Tibial nerve (tissue), 4 donors: ENCODE results near the gene PUS7. TPM values are rescaled to one million over a fixed set of nuclear protein-coding genes. Genes with fewer than 3 reads are reported as not detected.
"Not testable (repeated sequence)": the region's sequence is repeated elsewhere in the genome, so short reads cannot be mapped to it uniquely, and the experiment has no call there.

ENCODE experiments used
- DNase-seq, 2 donors: peaks; one replicate each; pipeline ENCODE4 v3.0.0-alpha.2; 2019; ENCODE audit warnings: low spot score in 2 of 2
- H3K27ac ChIP-seq, 4 donors: fragments of 200-600 bp; sonication (generic) in 3 of 4; one replicate each; pipeline ENCODE4 v1.5.1; 2017 to 2019; ENCODE audit warnings: mild to moderate bottlenecking in 1 of 4
- H3K27me3 ChIP-seq, 2 donors: fragments of 200-600 bp; sonication (generic) in 1 of 2; one replicate each; pipeline versions ENCODE4 v1.5.1 to v1.6.0; 2017 to 2019
- H3K36me3 ChIP-seq, 3 donors: fragments of 200-600 bp; sonication (generic); one replicate each; pipeline ENCODE4 v1.5.1; 2018 to 2019
- H3K4me1 ChIP-seq, 4 donors: fragments of 200-600 bp; sonication (generic) in 3 of 4; one replicate each; pipeline ENCODE4 v1.5.1; 2017 to 2019
- H3K4me3 ChIP-seq, 4 donors: fragments of 200-600 bp; sonication (generic) in 3 of 4; one replicate each; pipeline ENCODE4 v1.5.1; 2017 to 2019; ENCODE audit warnings: mild to moderate bottlenecking in 1 of 4, moderate library complexity in 1 of 4
- H3K9me3 ChIP-seq, 4 donors: fragments of 200-600 bp; sonication (generic) in 3 of 4; one replicate each; pipeline ENCODE4 v1.5.1; 2017 to 2019
- CTCF ChIP-seq, 5 experiments: fragments of 200-600 bp in 3 of 5; fragments of 450-650 bp in 2 of 5; sonication (generic) in 3 of 5; IDR thresholded peaks; one replicate each; pipeline ENCODE4 v1.5.1; 2016 to 2019; ENCODE audit warnings: antibody characterized with exemption in 5 of 5, mild to moderate bottlenecking in 3 of 5, moderate library complexity in 2 of 5
- EP300 ChIP-seq, 2 donors: sonication (generic); formaldehyde crosslinking; IDR thresholded peaks; one replicate each; pipeline ENCODE4 v1.6.1; 2017; ENCODE audit warnings: antibody characterized with exemption in 2 of 2, mild to moderate bottlenecking in 1 of 2
- POLR2A ChIP-seq, 2 donors: fragments of 450-650 bp; IDR thresholded peaks; one replicate each; pipeline ENCODE4 v1.6.1; 2017; ENCODE audit warnings: antibody characterized with exemption in 2 of 2, mild to moderate bottlenecking in 2 of 2, moderate library complexity in 2 of 2
- WGBS, 2 donors: methylation state at CpG; one replicate each; pipeline ENCODE4 v1.1.5; 2018; 5-methylcytosine and 5-hydroxymethylcytosine counted together
- total RNA-seq, 4 donors: library from RNA; depleted of rRNA; stranded (reverse); fragments of >200 nt; gene quantifications; one replicate each; pipeline ENCODE4 v1.1.0, GENCODE V29; 2016

Gene PUS7
- total RNA-seq, 4 donors from 2014 or later, result 7.9 to 15.9 (median 15.4) TPM

GRCh38 chr7:105444342-105444987 lies 77.6 kb downstream of the PUS7 start:
- H3K27ac ChIP-seq, result no peak overlapping the region
- DNase-seq, result no peak
- WGBS, 2 donors, result 85 to 90% methylated on average over 4 of the region's 4 CpGs
- H3K4me3 ChIP-seq, result no peak overlapping the region
- H3K36me3 ChIP-seq, result no peaks in the 10 kb centered on the region
- H3K4me1 ChIP-seq, result peaks cover 0 to 8% (median under 1%) of the 10 kb centered on the region in 4 donors
- TF ChIP-seq POLR2A (IDR thresholded peaks at IDR 0.05), result no peak
- TF ChIP-seq CTCF (IDR thresholded peaks at IDR 0.05), result no peak
- TF ChIP-seq EP300 (IDR thresholded peaks at IDR 0.05), result no peak
- no peaks in the 10 kb centered on the region for H3K27me3 ChIP-seq
- H3K9me3 ChIP-seq, result no peaks in the 10 kb centered on the region

GRCh38 chr7:105442214-105442613 lies 79.9 kb downstream of the PUS7 start:
- 96 to 97% methylated on average over 9 of the region's 9 CpGs for WGBS, 2 donors
- H3K9me3 ChIP-seq, H3K27me3 ChIP-seq, H3K4me1 ChIP-seq, H3K36me3 ChIP-seq, DNase-seq, H3K4me3 ChIP-seq, H3K27ac ChIP-seq: not testable (repeated sequence)

- H3K36me3 ChIP-seq, result no peaks in the 10 kb centered on the region
- H3K27me3 ChIP-seq, result no peaks in the 10 kb centered on the region
- peaks cover 0 to 3% (median 0%) of the 10 kb centered on the region in 4 donors for H3K4me1 ChIP-seq
- WGBS, 2 donors, result 77 to 78% methylated on average over 9 of the region's 9 CpGs
- TF ChIP-seq CTCF (IDR thresholded peaks at IDR 0.05), result no peak
- TF ChIP-seq EP300 (IDR thresholded peaks at IDR 0.05), result no peak
- TF ChIP-seq POLR2A (IDR thresholded peaks at IDR 0.05), result no peak
- H3K9me3 ChIP-seq, result no peaks in the 10 kb centered on the region
- DNase-seq, result no peak
- H3K27ac ChIP-seq, result no peak overlapping the region
- H3K4me3 ChIP-seq, result no peak overlapping the region
These were observed 82.7 kb downstream of the PUS7 start for GRCh38 chr7:105439174-105439893.

GRCh38 chr7:105438847-105439173 lies 83.3 kb downstream of the PUS7 start:
- Histone ChIP-seq H3K27me3 (no peaks in the 10 kb centered on the region), H3K27ac (no peak overlapping the region), H3K4me3 (no peak overlapping the region), H3K4me1 (peaks cover 0 to 3% (median 0%) of the 10 kb centered on the region in 4 donors), H3K36me3 (no peaks in the 10 kb centered on the region), H3K9me3 (no peaks in the 10 kb centered on the region)
- WGBS, 2 donors, result 77 to 82% methylated on average over 5 of the region's 5 CpGs
- TF ChIP-seq EP300 (IDR thresholded peaks at IDR 0.05) (no peak), POLR2A (IDR thresholded peaks at IDR 0.05) (no peak), CTCF (IDR thresholded peaks at IDR 0.05) (no peak)
- DNase-seq, result no peak

- Histone ChIP-seq H3K27ac (no peak overlapping the region), H3K4me3 (no peak overlapping the region), H3K9me3 (no peaks in the 10 kb centered on the region), H3K27me3 (no peaks in the 10 kb centered on the region), H3K4me1 (peaks cover 0 to 3% (median 0%) of the 10 kb centered on the region in 4 donors), H3K36me3 (no peaks in the 10 kb centered on the region)
- 94 to 97% methylated on average over 1 of the region's 1 CpG for WGBS, 2 donors
- DNase-seq, result no peak
- TF ChIP-seq CTCF (IDR thresholded peaks at IDR 0.05), result no peak
- no peak for TF ChIP-seq POLR2A (IDR thresholded peaks at IDR 0.05)
- TF ChIP-seq EP300 (IDR thresholded peaks at IDR 0.05), result no peak
These were observed 83.8 kb downstream of the PUS7 start for GRCh38 chr7:105438254-105438653.

GRCh38 chr7:105437356-105437755 lies 84.7 kb downstream of the PUS7 start:
- H3K9me3 ChIP-seq, result not testable (repeated sequence)

More at GRCh38 chr7:105437356-105437755, 84.7 kb downstream of the PUS7 start:
- not testable (repeated sequence) for H3K4me3 ChIP-seq, H3K36me3 ChIP-seq, H3K27ac ChIP-seq, H3K27me3 ChIP-seq, DNase-seq, H3K4me1 ChIP-seq
- WGBS, 2 donors, result 89% methylated on average over 6 of the region's 6 CpGs
